GM21737 (cell line): ENCODE measurements around the gene CFAP20DC.
"Not testable (repeated sequence)": the region's sequence is repeated elsewhere in the genome, so short reads cannot be mapped to it uniquely, and the experiment has no call there.

Experiments used
- ATAC-seq: cut with Tn5 transposase; IDR thresholded peaks from one replicate; pipeline ENCODE4 v1.9.1; 2021; ENCODE audit warnings: mild to moderate bottlenecking, moderate library complexity; ENCODE audit not compliant: unreplicated experiment

The CFAP20DC gene

DNA sequence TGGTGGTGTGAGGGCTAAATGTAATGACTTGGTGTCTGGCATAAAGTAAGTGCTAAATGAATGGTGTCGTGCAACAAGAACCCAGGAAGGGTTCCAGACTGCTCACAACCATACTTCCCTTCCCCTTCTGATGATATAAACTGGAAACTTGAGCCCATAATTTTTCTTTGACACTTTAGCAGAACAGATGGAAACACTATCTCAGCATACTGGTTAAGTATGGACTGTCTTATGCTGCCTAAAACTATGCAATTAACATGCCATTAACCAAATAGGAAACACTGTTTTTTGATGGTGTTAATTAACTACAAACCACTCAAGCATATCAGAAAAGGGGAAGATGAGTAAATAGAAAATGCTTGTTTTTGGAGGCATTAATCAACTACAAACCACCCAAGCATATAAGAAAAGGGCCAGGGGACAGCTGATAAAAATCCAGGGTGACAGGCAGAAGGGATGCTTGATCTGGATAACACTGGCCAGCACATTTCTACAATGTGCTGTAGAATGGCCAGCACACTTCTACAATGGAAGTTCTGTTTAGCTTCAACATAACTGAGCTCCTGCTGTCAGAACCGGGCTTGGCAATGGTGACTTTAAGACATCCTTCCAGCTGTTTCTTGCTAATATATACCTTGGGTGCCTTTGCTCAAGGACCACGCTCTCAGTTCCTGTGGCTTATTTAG, 297.8 kb downstream of the CFAP20DC start:
- no peak for ATAC-seq

DNA sequence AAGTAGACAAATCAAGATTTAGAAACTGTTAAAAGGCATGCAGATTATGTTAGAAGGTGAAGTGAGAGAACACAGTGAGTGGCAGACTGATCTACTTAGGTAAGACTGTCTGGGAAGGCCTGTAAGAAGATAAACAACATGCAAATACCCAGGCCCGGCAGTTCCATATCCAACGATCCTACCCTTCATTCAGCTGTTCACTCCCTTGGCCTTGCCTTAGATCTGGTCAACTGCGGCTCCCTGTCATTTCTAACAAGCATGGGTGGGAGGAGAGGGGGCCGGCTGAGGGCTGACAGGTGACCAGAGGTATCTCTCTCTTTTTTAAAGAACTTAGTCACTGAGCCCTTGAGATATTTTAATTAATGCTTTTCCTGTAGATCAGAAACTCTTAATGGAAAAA, 298.6 kb downstream of the CFAP20DC start:
- no peak for ATAC-seq

DNA sequence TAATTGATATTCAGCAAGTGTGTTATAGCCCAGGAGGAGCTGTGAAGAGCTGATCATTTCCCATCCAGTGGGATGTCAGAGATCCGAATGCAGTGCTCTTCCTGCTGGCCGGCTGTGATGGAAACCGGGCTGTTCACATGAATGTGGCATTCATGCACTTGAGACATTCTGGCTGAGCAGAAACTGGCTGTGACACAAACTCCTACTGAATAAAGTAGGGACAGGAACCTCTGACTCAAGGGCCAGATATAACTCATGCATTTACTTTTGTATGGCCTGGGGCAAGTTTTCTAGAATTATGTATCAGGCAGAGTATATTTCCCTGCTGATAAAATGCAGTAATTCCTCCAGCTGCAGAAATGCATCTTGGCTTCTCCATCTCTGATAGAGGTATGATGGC, 299.9 kb downstream of the CFAP20DC start:
- no peak for ATAC-seq

DNA sequence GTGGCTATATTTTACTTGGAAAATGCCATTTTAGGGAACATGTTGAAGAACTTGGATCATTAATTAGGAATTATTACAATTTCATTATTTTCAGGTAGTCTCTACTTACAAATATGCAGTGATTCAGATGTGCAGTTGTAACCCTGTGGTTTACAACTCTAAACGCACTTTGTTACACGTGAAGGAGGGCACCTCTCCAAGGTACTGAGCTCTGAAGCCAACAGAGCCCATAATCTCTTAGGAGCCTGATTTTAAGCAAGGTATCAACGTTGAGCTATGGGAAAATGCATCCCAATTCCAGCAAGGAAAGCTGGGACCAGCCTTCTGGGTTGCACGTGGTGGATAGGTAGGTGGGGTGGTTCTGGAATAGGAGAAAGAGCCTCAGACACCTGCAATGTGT, 301.8 kb downstream of the CFAP20DC start:
- ATAC-seq = no peak

DNA sequence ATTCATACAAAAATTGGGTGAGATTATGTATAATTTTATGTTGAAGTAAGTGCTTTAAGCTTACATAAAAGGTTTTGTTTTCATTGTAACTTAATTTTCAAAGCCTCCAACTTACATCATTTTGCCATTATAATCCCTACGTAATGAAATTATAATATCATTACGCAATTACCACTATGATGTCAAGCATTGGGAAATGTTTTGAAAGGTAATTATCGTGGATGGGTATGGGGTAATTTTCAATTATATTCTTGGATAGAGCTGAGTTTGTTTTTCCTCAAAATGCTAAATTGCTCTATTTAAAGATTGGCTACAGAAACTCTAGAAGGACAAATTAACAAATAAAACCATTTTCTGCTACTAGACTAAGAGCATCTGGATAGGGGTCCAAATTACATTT, 303.1 kb downstream of the CFAP20DC start:
- ATAC-seq = no peak

DNA sequence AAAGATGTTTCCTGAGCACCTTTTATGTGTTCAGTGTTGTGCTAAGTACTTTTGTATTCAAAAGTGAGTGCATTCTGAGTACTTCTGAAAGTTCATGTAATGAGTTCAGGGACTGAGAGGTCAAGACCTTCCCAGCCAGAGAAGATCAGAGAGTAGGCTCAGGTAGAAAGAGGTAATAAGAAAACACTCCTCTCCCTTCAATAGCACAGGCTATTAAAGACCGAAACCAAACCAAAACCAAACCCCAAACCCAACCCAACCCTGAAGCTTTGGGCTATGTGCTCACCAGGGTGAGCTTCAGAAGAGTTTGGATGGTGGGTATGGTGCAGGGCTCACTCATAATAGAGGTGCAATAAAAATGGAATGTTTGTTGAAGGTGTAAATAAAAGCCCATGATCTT, 306.5 kb downstream of the CFAP20DC start:
- no peak for ATAC-seq

DNA sequence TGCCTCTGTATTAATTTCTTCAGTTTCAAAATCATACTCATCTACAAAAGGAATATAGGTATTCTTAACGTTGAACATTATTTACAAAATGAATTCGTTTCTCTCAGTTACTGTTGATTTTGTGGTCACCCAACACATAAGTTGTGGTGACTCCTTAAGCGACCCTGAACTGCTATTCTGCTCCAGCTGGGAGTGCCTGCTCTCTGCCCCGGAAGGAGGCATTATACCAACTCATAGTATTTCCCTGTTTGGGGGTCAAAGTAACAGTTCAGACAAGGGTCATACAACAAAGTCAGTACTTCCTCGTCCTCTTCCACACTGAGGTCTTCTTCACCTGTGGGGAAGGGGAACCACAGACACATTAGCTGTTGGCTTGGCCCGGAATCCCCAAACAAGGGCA, 307.6 kb downstream of the CFAP20DC start:
- no peak for ATAC-seq

DNA sequence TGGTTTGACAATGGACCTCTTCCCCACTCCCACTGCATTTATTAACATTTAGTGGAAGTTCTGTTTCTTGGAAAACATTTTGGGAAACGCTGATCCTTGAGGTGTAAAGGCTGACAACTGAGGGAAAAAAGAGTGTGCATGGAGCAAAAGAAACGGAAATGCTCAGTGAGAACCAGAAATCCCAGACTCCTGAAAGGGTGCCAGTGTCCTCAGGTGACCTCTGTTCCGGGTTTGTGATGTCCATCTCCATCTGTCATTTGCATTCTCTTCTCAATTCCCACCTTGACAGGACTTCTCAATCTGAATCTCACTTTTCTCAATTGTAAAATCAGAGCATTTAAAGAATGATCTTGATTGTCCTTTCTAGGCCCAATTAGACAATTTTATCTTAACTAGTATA, 312.2 kb downstream of the CFAP20DC start:
- ATAC-seq = no peak

DNA sequence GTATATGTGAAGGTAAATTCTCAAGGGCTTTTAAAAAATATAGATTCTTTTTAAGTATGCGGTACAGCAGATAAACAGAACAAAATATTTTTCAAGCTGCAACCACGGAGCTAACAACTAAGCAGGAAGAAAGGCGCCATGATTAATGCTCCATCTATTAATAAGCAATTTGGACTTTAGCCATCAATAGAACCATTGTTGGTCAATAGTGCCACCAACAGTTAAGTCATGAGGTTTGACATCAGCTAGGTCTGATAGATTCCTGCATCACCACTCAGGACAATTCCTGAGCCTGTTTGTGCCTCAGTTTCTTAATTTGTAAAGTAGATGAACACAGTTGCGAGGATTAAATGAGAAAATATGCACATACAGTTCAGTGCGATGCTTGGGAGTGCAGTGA, 318.2 kb downstream of the CFAP20DC start:
- ATAC-seq = no peak

DNA sequence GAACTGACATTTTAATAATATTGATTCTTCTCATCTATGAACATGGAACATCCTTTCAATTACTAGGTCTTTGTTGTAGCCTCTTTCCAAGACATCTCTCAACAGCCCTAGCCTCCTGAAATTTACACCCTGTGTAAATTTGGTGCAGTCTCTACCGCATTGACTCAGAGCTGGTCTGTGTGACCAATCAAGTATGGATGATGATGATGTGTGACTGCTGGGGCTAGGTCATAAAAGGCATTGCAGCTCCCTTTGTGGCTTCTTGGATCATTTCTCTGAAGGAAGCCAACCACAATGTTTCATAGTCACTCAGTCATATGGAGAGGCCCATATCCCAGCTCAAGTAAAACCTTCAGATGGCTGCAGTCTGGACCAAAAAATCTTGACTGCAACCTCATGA, 321.1 kb downstream of the CFAP20DC start:
- ATAC-seq = no peak

DNA sequence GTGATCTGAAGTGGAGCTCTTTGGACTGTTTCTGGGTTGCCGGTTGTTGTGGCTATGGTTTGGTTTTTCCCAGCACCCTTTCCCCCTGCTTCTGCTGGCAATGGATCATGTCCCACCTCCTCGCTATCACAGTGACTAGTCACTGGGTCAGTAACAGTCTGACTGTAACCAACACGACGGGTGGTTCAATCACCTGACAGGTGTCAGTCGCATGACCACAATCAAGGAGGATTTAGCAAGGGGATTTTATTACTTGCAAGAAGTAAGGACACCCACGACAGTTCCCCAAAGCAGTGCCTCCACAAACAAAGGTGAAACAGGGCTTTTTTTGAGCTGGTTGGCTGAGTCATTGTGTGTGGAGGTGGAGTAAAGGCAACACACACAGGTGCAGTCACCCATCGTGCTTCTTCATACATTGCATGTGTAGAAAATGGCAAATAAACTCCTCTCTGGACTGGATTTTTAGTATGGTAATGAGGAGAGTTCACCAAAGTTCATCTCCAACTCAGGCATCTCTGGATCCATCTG, 324.4 kb downstream of the CFAP20DC start:
- no peak for ATAC-seq

DNA sequence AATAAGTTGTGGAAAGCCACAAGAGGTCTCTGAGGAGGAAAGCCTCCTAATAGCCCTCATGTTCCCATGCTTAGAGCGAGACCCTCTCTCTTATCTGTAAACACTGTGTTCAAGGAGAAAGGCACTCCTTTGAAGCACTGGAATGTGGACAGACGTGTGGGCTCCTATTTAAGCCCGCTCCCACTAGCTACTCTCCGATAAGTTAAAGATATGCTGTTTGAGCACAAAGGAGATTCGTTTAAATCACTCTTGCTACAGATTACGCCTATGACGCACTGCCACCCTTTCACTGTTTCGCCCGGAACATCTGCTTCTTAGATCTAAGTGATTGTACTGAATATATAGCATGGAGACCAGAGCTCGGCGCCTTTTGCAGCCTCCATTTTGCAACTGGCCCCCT, 325.5 kb downstream of the CFAP20DC start:
- ATAC-seq = no peak

DNA sequence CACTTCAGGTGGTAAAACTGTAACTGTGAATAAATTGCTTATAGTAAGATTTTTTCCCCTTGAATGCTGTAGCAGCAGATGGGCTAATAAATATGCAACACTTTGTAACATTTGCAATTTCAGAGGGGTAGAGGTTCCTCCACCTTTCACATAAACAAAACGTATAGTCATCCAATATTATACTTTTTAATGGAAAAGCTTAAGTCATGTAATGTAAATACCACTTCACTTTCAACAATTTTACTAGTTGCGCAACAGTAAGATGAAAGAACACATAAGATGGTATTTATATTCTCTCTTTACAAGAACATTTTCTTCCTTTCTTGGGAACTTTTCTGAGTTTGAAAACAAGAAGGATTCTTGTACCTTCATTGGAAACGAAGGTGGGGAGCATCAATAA, 326.7 kb downstream of the CFAP20DC start:
- ATAC-seq = no peak

DNA sequence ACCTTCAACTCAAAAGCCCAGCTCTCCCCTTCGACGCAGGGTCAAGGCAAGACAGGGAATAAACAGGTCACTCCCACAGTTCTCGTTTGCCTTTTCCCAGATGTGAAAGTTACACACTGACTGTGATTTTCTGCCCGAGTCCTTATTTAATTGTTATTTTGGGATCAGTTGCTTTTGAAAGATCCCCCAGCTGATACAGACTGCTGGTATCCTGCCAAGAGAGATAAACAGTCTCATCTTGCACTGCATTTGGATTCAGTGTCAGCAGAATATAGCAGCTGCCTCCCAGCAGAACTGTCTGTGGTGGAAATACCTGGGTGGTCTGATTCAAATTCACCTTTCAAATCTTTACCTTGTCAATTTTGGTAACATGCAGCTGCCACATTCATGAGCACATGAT, 327.3 kb downstream of the CFAP20DC start:
- ATAC-seq = no peak

DNA sequence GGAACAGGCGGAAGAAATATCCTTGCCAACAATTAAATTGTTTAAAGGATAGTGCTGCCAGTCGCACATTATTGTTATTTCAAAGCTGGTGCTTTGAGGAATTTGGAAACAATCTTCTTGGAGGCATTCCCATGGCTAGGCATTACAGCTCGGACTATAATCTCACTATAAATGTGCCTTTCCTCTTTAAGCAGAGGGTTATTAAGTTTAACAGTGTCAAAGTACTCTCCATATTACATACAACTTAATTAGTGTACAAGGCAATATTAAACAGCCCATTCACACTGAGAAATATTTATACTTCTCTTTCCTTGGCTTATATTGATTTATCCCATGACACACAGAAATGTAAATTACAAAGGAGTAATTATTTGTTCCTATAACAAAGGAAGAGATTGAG, 329.3 kb downstream of the CFAP20DC start:
- no peak for ATAC-seq

DNA sequence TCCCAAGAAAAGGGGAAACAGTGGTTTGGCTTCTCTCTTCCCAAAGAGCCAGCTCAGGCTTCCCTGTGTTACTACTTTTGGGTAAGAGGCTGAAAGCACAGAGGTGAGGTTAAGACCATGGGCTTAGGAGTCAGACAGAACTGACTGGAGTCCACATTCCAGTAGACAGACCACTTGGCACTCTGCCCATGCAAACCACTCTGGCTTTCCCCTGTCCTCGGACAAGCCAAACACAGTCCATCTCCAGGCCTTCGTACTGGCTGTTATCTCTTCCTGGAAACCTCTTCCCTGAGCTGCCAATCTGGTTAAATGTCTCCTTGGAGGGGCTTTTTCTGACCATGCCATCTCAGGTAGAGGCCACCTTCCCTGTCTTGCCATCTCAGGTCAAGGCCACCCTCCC, 330.1 kb downstream of the CFAP20DC start:
- no peak for ATAC-seq

DNA sequence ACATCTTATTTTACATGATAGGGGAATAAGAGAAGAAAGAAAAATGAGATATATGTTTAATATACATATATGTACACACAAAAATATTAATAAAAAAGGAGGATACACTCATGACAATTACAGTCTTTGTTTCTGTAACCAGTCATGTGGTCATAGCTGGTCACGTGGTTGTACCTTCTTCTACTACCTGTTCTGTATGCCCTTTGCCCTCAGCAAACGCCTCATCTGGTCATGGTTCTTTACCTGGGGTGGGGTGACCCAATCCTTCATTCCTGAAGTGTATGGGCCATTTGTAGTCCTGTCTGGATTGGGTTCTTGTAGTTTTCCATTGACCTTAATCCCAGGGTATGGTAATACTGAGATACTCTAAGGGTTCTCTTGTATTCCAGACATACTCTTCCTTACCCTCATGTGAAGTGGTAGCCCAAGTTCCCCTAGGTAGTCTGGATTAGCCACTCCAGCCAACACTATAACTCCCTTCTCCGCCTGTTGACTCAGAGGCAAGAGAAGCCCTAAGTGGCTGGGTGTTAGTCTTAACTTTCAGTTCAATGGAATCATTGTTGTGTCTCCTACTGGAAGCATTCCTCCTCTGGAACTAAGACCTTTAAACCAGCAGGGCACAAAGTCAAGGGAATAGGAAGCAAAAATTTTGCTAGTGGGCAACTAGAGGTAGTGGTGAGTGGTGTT, 336.0 kb downstream of the CFAP20DC start:
- ATAC-seq = no peak

DNA sequence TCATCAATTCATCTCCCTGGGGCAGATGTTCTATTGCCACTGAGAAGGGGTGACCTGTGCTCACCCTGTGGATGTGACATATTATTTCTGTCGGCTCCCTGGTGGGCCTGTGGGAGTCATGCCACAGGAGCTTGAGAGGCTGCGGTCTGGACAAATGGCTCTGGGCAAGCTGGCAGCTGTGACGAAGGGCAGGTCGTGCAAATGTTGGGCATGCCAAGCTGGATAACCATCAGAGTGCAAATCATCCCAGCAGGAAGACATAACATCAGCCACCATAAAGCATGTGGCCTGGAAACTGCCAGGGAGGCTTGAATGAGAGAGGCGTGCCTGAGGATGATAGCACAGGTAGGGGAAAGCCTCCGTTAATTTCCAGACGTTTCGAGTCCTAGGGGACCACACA, 338.0 kb downstream of the CFAP20DC start:
- no peak for ATAC-seq

DNA sequence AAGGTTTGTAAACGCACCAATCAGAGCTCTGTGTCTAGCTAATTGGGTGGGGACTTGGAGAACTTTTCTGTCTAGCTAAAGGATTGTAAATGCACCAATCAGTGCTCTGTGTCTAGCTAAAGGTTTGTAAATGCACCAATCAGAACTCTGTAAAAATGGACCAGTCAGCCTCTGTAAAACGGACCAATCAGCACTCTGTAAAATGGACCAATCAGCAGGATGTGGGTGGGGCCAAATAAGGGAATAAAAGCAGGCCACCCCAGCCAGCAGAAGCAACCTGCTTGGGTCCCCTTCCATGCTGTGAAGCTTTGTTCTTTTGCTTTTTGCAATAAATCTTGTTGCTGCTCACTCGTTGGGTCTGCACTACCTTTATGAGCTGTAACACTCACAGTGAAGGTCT, 340.8 kb downstream of the CFAP20DC start:
- not testable (repeated sequence) for ATAC-seq

DNA sequence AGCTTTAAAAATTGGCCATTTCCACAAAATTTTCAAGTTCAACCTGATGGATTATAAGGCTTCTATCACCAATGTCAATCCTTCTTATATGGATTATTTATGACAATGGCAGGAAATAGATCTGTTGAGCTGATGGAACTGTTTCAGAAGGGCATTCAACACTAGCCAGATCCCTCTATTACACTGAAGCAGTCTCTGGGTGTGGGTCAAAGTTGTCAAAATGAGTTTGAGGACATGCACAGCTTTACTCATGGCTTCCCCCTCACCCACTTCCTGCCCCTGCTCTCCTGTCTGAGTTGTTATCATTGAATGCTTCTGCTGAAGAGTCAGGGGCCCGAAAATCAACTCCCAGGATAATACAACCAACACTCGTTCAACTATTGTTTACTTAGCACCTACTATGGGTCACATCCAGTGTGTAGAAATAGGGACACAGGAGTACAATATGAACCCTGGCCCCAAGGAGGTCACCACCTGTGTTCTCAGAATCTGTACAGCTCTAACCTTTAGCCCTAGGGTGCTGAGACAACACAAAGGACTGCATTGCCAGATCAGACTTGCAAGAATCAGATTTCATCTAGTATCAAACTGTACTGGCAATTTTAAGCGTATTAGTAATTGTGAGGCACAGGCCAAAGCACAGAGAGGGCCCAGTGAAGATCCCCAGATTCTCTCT, 341.6 kb downstream of the CFAP20DC start:
- no peak for ATAC-seq

DNA sequence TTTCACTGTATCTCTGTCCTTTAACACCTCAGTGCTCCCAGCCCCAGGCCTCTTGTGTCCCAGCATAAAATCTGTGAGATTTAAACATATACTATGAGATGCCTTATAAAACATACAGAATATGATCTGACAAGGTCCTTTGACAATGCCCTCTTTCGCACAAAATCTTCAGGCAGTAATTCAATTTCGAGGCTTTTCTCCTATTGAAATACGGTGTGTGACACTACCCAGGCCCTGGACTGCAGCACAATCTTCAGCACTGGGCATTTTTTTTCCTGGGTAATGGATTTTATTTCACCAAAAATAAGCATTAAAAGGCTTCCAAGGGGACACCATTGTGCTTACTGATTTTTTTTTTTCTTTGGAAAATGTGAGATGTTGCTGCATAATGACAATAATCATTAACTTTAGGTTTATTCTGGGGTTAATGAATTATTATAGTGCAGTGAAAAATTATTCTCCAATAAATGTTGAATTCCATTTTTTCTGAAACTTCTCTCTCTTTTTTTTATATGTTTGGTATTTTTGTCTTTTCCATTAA, 342.4 kb downstream of the CFAP20DC start:
- no peak for ATAC-seq
